Osteoblast (primary cell): ENCODE results near the gene COL19A1. TPM values are rescaled to one million over a fixed set of nuclear protein-coding genes. Genes with fewer than 3 reads are reported as not detected.

Experiments
- DNase-seq: peaks from one replicate; pipeline ENCODE4 v3.0.0; 2011; ENCODE audit warnings: low spot score, mixed read lengths; ENCODE audit not compliant: insufficient read length; ENCODE audit errors: missing footprints
- H2AFZ ChIP-seq: 2 replicates; pipeline ENCODE4 v1.6.0; 2011; ENCODE audit warnings: mild to moderate bottlenecking, low read length
- H3K27ac ChIP-seq: 2 replicates; pipeline ENCODE4 v1.5.1; 2011; ENCODE audit warnings: mild to moderate bottlenecking, low read depth, low read length, moderate library complexity
- H3K27me3 ChIP-seq: 2 replicates; pipeline ENCODE4 v1.6.0; 2012; ENCODE audit warnings: mild to moderate bottlenecking, control low read depth, inconsistent platforms, low read length, moderate library complexity; ENCODE audit not compliant: insufficient read depth
- H3K36me3 ChIP-seq: 2 replicates; pipeline ENCODE4 v1.5.1; 2011; ENCODE audit warnings: mild to moderate bottlenecking, low read length, control low read depth, moderate library complexity; ENCODE audit not compliant: insufficient read depth
- H3K4me1 ChIP-seq: 2 replicates; pipeline ENCODE4 v1.5.1; 2011; ENCODE audit warnings: mild to moderate bottlenecking, low read length, control low read depth, moderate library complexity; ENCODE audit not compliant: insufficient read depth
- H3K4me2 ChIP-seq: 2 replicates; pipeline ENCODE4 v1.6.0; 2011; ENCODE audit warnings: mild to moderate bottlenecking, low read length; ENCODE audit not compliant: insufficient read depth
- H3K4me3 ChIP-seq: fragments of 200-600 bp; sonication (generic); 3 replicates; pipeline ENCODE4 v1.5.1; 2012; ENCODE audit warnings: mild to moderate bottlenecking, low read length, inconsistent platforms; ENCODE audit not compliant: insufficient read depth
- H3K79me2 ChIP-seq: 2 replicates; pipeline ENCODE4 v1.6.0; 2012; ENCODE audit warnings: mild to moderate bottlenecking, low read length, control low read depth, inconsistent platforms; ENCODE audit not compliant: insufficient read depth
- H3K9me3 ChIP-seq: 2 replicates; pipeline ENCODE4 v1.5.1; 2011; ENCODE audit warnings: low read depth, low read length, control low read depth
- H4K20me1 ChIP-seq: 2 replicates; pipeline ENCODE4 v1.6.0; 2012; ENCODE audit warnings: mild to moderate bottlenecking, low read length, control low read depth; ENCODE audit not compliant: insufficient read depth
- CTCF ChIP-seq: IDR thresholded peaks from 2 replicates; pipeline ENCODE4 v1.5.1; 2011; ENCODE audit warnings: mild to moderate bottlenecking, low read depth, low read length, moderate library complexity; ENCODE audit errors: extremely low read depth
- total RNA-seq: library from RNA; depleted of rRNA; stranded (reverse); fragments of >200 nt; gene quantifications from 2 replicates; pipeline ENCODE4 v1.2.3, GENCODE V29; 2012

COL19A1 gene
- total RNA-seq, 1 donor: under 0.01 TPM

DNA sequence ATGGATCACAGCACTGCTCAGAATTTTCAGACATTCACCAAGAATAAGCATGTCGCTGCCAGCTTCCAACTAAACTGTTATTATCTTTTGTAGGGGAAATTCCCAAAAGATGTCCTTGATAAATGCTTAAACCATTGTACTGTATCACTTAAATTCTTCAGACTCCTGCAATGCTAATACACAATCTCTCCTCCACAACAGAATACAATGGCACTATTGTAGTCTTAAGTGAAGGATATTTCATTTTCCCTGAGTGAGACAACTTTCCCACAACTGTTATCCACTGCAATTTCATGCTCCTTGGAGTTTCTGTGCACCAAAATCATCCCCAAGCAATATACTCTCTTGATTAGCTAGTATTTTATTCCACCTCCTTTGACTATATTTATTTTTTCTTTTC, 246.8 kb downstream of the COL19A1 start:
- no peak for TF ChIP-seq CTCF
- no peaks in the 10 kb centered on the region for H3K79me2 ChIP-seq
- no peaks in the 10 kb centered on the region for H3K36me3 ChIP-seq
- H3K4me3 ChIP-seq: no peak overlapping the region
- H3K27ac ChIP-seq: no peak overlapping the region
- no peaks in the 10 kb centered on the region for H3K4me1 ChIP-seq
- H3K4me2 ChIP-seq: no peak overlapping the region
- no peak for DNase-seq
- H3K9me3 ChIP-seq: no peaks in the 10 kb centered on the region
- no peaks in the 10 kb centered on the region for H4K20me1 ChIP-seq
- no peak overlapping the region for H2AFZ ChIP-seq
- H3K27me3 ChIP-seq: no peaks in the 10 kb centered on the region

DNA sequence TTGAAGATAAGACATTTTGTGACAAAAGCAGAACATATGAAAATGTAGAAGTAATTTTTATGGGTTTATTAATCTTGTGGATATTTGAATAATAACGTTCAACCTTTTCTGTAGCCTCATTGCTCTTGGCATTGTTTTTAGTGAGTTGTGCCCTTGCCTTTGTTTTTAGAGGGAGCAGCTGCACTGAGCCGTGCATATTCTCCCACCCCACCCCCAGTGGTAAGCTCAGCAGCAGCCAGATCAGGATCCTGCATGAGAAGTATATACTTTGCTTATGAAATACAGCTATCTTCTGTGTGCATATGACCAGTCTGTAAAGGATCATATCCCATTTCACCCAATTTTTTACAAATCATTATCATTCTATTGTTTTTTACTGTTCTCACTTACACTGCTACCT, 252.3 kb downstream of the COL19A1 start:
- H3K27ac ChIP-seq: no peak overlapping the region
- DNase-seq: no peak
- no peak overlapping the region for H2AFZ ChIP-seq
- no peak overlapping the region for H3K4me3 ChIP-seq
- H3K9me3 ChIP-seq: no peaks in the 10 kb centered on the region
- no peaks in the 10 kb centered on the region for H3K36me3 ChIP-seq
- no peaks in the 10 kb centered on the region for H3K79me2 ChIP-seq
- no peaks in the 10 kb centered on the region for H3K27me3 ChIP-seq
- TF ChIP-seq CTCF: no peak
- H3K4me1 ChIP-seq: no peaks in the 10 kb centered on the region
- no peaks in the 10 kb centered on the region for H4K20me1 ChIP-seq
- no peak overlapping the region for H3K4me2 ChIP-seq

- no peak for DNase-seq
- H4K20me1 ChIP-seq: no peaks in the 10 kb centered on the region
- H3K27me3 ChIP-seq: no peaks in the 10 kb centered on the region
- TF ChIP-seq CTCF: no peak
- H3K79me2 ChIP-seq: no peaks in the 10 kb centered on the region
- no peaks in the 10 kb centered on the region for H3K36me3 ChIP-seq
- no peaks in the 10 kb centered on the region for H3K9me3 ChIP-seq
- H3K27ac ChIP-seq: no peak overlapping the region
- H3K4me1 ChIP-seq: no peaks in the 10 kb centered on the region
- H2AFZ ChIP-seq: no peak overlapping the region
- H3K4me3 ChIP-seq: no peak overlapping the region
- H3K4me2 ChIP-seq: no peak overlapping the region
Observed at GRCh38 chr6:70119218-70119835, 253.0 kb downstream of the COL19A1 start.

GRCh38 chr6:70124443-70124842, 258.1 kb downstream of the COL19A1 start:
- Histone ChIP-seq H3K4me1 (peaks cover 3% of the 10 kb centered on the region), H3K36me3 (no peaks in the 10 kb centered on the region), H3K9me3 (no peaks in the 10 kb centered on the region), H4K20me1 (no peaks in the 10 kb centered on the region), H2AFZ (no peak overlapping the region), H3K4me2 (no peak overlapping the region), H3K27me3 (no peaks in the 10 kb centered on the region), H3K4me3 (no peak overlapping the region), H3K27ac (no peak overlapping the region), H3K79me2 (no peaks in the 10 kb centered on the region)
- no peak for TF ChIP-seq CTCF
- no peak for DNase-seq
